ENCODE measurements around the gene LHFPL3.

LHFPL3 gene

GRCh38 chr7:104857458-104858425, 529.3 kb downstream of the LHFPL3 start:
- H3K4me3 ChIP-seq (ENCODE audit: low read depth, low read length): no peak overlapping the region
- DNase-seq (ENCODE audit: low read depth): no peak

GRCh38 chr7:104859754-104860426, 531.5 kb downstream of the LHFPL3 start:
- H3K4me3 ChIP-seq (ENCODE audit: low read depth, low read length): no peak overlapping the region
- no peak for DNase-seq (ENCODE audit: low read depth)

GRCh38 chr7:104861729-104862390, 533.5 kb downstream of the LHFPL3 start:
- no peak for DNase-seq (ENCODE audit: low read depth)
- no peak overlapping the region for H3K4me3 ChIP-seq (ENCODE audit: low read depth, low read length)

GRCh38 chr7:104862719-104863118, 534.3 kb downstream of the LHFPL3 start:
- DNase-seq (ENCODE audit: low read depth): no peak
- no peak overlapping the region for H3K4me3 ChIP-seq (ENCODE audit: low read depth, low read length)

- H3K4me3 ChIP-seq (ENCODE audit: low read depth, low read length): no peak overlapping the region
- DNase-seq (ENCODE audit: low read depth): no peak
Observed at GRCh38 chr7:104873401-104873800, 545.0 kb downstream of the LHFPL3 start.

GRCh38 chr7:104878577-104878976, 550.2 kb downstream of the LHFPL3 start:
- DNase-seq (ENCODE audit: low read depth): no peak
- no peak overlapping the region for H3K4me3 ChIP-seq (ENCODE audit: low read depth, low read length)

- H3K4me3 ChIP-seq (ENCODE audit: low read depth, low read length): no peak overlapping the region
- no peak for DNase-seq (ENCODE audit: low read depth)
Observed at GRCh38 chr7:104883248-104883717, 554.9 kb downstream of the LHFPL3 start.

- DNase-seq (ENCODE audit: low read depth): no peak
- no peak overlapping the region for H3K4me3 ChIP-seq (ENCODE audit: low read depth, low read length)
Observed at GRCh38 chr7:104883718-104884452, 555.5 kb downstream of the LHFPL3 start.

GRCh38 chr7:104886651-104887050, 558.2 kb downstream of the LHFPL3 start:
- no peak for DNase-seq (ENCODE audit: low read depth)
- H3K4me3 ChIP-seq (ENCODE audit: low read depth, low read length): no peak overlapping the region

- no peak overlapping the region for H3K4me3 ChIP-seq (ENCODE audit: low read depth, low read length)
- no peak for DNase-seq (ENCODE audit: low read depth)
Observed at GRCh38 chr7:104890216-104890615, 561.8 kb downstream of the LHFPL3 start.

GRCh38 chr7:104891949-104892348, 563.5 kb downstream of the LHFPL3 start:
- no peak for DNase-seq (ENCODE audit: low read depth)
- H3K4me3 ChIP-seq (ENCODE audit: low read depth, low read length): no peak overlapping the region

- no peak for DNase-seq (ENCODE audit: low read depth)
- H3K4me3 ChIP-seq (ENCODE audit: low read depth, low read length): no peak overlapping the region
Observed at GRCh38 chr7:104894314-104894713, 565.9 kb downstream of the LHFPL3 start.

- no peak for DNase-seq (ENCODE audit: low read depth)
- no peak overlapping the region for H3K4me3 ChIP-seq (ENCODE audit: low read depth, low read length)
Observed at GRCh38 chr7:104894726-104895521, 566.5 kb downstream of the LHFPL3 start.

GRCh38 chr7:104895522-104896236, 567.3 kb downstream of the LHFPL3 start:
- no peak overlapping the region for H3K4me3 ChIP-seq (ENCODE audit: low read depth, low read length)

GRCh38 chr7:104898434-104898833, 570.0 kb downstream of the LHFPL3 start:
- H3K4me3 ChIP-seq (ENCODE audit: low read depth, low read length): no peak overlapping the region
- no peak for DNase-seq (ENCODE audit: low read depth)

More at GRCh38 chr7:104895522-104896236, 567.3 kb downstream of the LHFPL3 start:
- DNase-seq (ENCODE audit: low read depth): no peak

- DNase-seq (ENCODE audit: low read depth): no peak
- H3K4me3 ChIP-seq (ENCODE audit: low read depth, low read length): no peak overlapping the region
Observed at GRCh38 chr7:104900525-104901239, 572.3 kb downstream of the LHFPL3 start.

- no peak for DNase-seq (ENCODE audit: low read depth)
- no peak overlapping the region for H3K4me3 ChIP-seq (ENCODE audit: low read depth, low read length)
Observed at GRCh38 chr7:104901240-104901619, 572.8 kb downstream of the LHFPL3 start.
